Activated CD4-positive, alpha-beta T cell treated with anti-CD3 and anti-CD28 coated beads for 1 hour (primary cell): ENCODE results near the gene SRMS.

Experiments
- DNase-seq: peaks from one replicate; pipeline ENCODE4 v3.0.0-alpha.2; 2020

Gene SRMS

GRCh38 chr20:63536997-63537524 lies 10.5 kb downstream of the SRMS start, which contains the start of gene PTK6:
Gene PTK6 (minus strand): TSS chr20:63537376. CDS start chr20:63537314, 62 bp downstream.
- no peak for DNase-seq

- no peak for DNase-seq
These were observed 11.1 kb downstream of the SRMS start for GRCh38 chr20:63536241-63536977.

GRCh38 chr20:63534831-63535651 lies 12.5 kb downstream of the SRMS start:
- DNase-seq, result no peak

GRCh38 chr20:63534427-63534830 lies 13.1 kb downstream of the SRMS start:
- DNase-seq, result no peak

GRCh38 chr20:63533871-63534393 lies 13.6 kb downstream of the SRMS start:
- no peak for DNase-seq

GRCh38 chr20:63533388-63533787 lies 14.2 kb downstream of the SRMS start:
- DNase-seq, result no peak

GRCh38 chr20:63532449-63532971 lies 15.0 kb downstream of the SRMS start:
- DNase-seq, result no peak

GRCh38 chr20:63531686-63532448 lies 15.7 kb downstream of the SRMS start:
- no peak for DNase-seq

GRCh38 chr20:63530788-63531160 lies 16.8 kb downstream of the SRMS start:
- no peak for DNase-seq

GRCh38 chr20:63529861-63530787 lies 17.4 kb downstream of the SRMS start:
- no peak for DNase-seq

- no peak for DNase-seq
These were observed 18.2 kb downstream of the SRMS start for GRCh38 chr20:63529180-63529860.

GRCh38 chr20:63527184-63527583 lies 20.4 kb downstream of the SRMS start:
- DNase-seq, result no peak

- no peak for DNase-seq
These were observed 21.6 kb downstream of the SRMS start for GRCh38 chr20:63525971-63526370.

- DNase-seq, result no peak
These were observed 22.4 kb downstream of the SRMS start for GRCh38 chr20:63525185-63525584.

GRCh38 chr20:63522981-63523611 lies 24.5 kb downstream of the SRMS start:
- no peak for DNase-seq

- no peak for DNase-seq
These were observed 25.3 kb downstream of the SRMS start for GRCh38 chr20:63522091-63522868.

GRCh38 chr20:63521602-63522001 lies 25.9 kb downstream of the SRMS start:
- no peak for DNase-seq

GRCh38 chr20:63520934-63521601 lies 26.5 kb downstream of the SRMS start:
- peak; percentile 52 for DNase-seq

- DNase-seq, result peak; percentile 82
These were observed 27.0 kb downstream of the SRMS start, which contains the start of gene PPDPF for GRCh38 chr20:63520504-63520933. Gene PPDPF (plus strand): TSS chr20:63520765. CDS start chr20:63521309, 544 bp downstream.
